Colonic mucosa (tissue), 4 donors: ENCODE data around the gene C3orf20. TPM values are rescaled to one million over a fixed set of nuclear protein-coding genes. Genes with fewer than 3 reads are reported as not detected.

Source experiments
- DNase-seq: peaks from one replicate; pipeline ENCODE4 v3.0.0-alpha.2; 2020
- H3K27ac ChIP-seq: fragments of 200-600 bp; one replicate; pipeline ENCODE4 v1.8.0; 2021
- H3K27me3 ChIP-seq: fragments of 200-600 bp; one replicate; pipeline ENCODE4 v1.8.0; 2021
- H3K36me3 ChIP-seq: fragments of 200-600 bp; one replicate; pipeline ENCODE4 v1.8.0; 2021
- H3K4me1 ChIP-seq: fragments of 200-600 bp; one replicate; pipeline ENCODE4 v1.8.0; 2021; ENCODE audit warnings: mild to moderate bottlenecking
- H3K4me3 ChIP-seq: fragments of 200-600 bp; one replicate; pipeline ENCODE4 v1.8.0; 2021
- H3K9ac ChIP-seq, 2 donors: one replicate each; pipeline ENCODE4 v1.7.0; 2013; ENCODE audit warnings: control low read depth in 2 of 2, low read depth in 2 of 2, low read length in 2 of 2
- H3K9me3 ChIP-seq: fragments of 200-600 bp; one replicate; pipeline ENCODE4 v1.8.0; 2021
- CTCF ChIP-seq: fragments of 200-600 bp; IDR thresholded peaks from one replicate; pipeline ENCODE4 v1.8.0; 2022; ENCODE audit warnings: antibody characterized with exemption, mild to moderate bottlenecking
- intact Hi-C: fragments of 100-400 bp; cut with DNase I; formaldehyde crosslinking; loops from one replicate; pipeline ENCODE4 v1.14.1; 2022
- total RNA-seq, 2 donors: library from RNA; stranded (reverse); fragmentation: NEBNext Ultra II Directional in 1 of 2; extraction: Animal tissue kit (Norgen Biotek cat#: 25700) in 1 of 2; gene quantifications; one replicate each; pipeline ENCODE4 v1.2.1, GENCODE V29; 2021
- donor health status: healthy.
- donor health status: DM: no; HTN: no; CAD: no.
- donor health status: DM: no; HTN: no; CAD: no.

C3orf20 gene
- total RNA-seq, 2 donors from 2014 or later = 0.08 TPM; not detected in 1

GRCh38 chr3:14820156-14820555, 145.2 kb downstream of the C3orf20 start:
- H3K27ac ChIP-seq = no peak overlapping the region
- H3K4me3 ChIP-seq = no peak overlapping the region
- no peaks in the 10 kb centered on the region for H3K9me3 ChIP-seq
- H3K4me1 ChIP-seq = no peaks in the 10 kb centered on the region
- intact Hi-C loops = no loop called here
- H3K36me3 ChIP-seq = no peaks in the 10 kb centered on the region
- DNase-seq = no peak
- no peak overlapping the region for H3K9ac ChIP-seq
- no peaks in the 10 kb centered on the region for H3K27me3 ChIP-seq
- TF ChIP-seq CTCF = no peak

GRCh38 chr3:14821151-14821550, 146.2 kb downstream of the C3orf20 start:
- Histone ChIP-seq H3K36me3 (no peaks in the 10 kb centered on the region), H3K4me3 (no peak overlapping the region), H3K4me1 (no peaks in the 10 kb centered on the region), H3K9me3 (no peaks in the 10 kb centered on the region), H3K27me3 (no peaks in the 10 kb centered on the region), H3K27ac (no peak overlapping the region), H3K9ac (no peak overlapping the region)
- intact Hi-C loops = no loop called here
- DNase-seq = no peak
- no peak for TF ChIP-seq CTCF

- no peak overlapping the region for H3K4me3 ChIP-seq
- DNase-seq = no peak
- intact Hi-C loops = no loop called here
- H3K27ac ChIP-seq = no peak overlapping the region
- H3K9ac ChIP-seq = no peak overlapping the region
- H3K36me3 ChIP-seq = no peaks in the 10 kb centered on the region
- no peaks in the 10 kb centered on the region for H3K27me3 ChIP-seq
- no peaks in the 10 kb centered on the region for H3K4me1 ChIP-seq
- no peak for TF ChIP-seq CTCF
- no peaks in the 10 kb centered on the region for H3K9me3 ChIP-seq
These were observed 147.2 kb downstream of the C3orf20 start for GRCh38 chr3:14822134-14822533.

Other genes starting within 250 kb of the C3orf20 start
- gene GRIP2, start 134.8 kb upstream of the C3orf20 start, total RNA-seq = under 1 TPM; 0.47 to 0.53 TPM
- gene CCDC174, start 23.4 kb upstream of the C3orf20 start, total RNA-seq = 10 to 100 TPM; 15.4 to 17.9 TPM
- 1 to 10 TPM; 4.4 to 8.7 TPM for gene FGD5, start 143.8 kb downstream of the C3orf20 start, total RNA-seq